ENCODE data around the gene YPEL3.

GRCh38 chr16:30067584-30067916, 28.5 kb downstream of the YPEL3 start:
- TF ChIP-seq POLR2AphosphoS5 (IDR thresholded peaks at IDR 0.05; ENCODE audit: low read depth, low read length) (no peak), POLR2A (IDR thresholded peaks at IDR 0.05; ENCODE audit: low read depth, low read length) (no peak), SPI1 (IDR thresholded peaks at IDR 0.05; ENCODE audit: low read depth, low read length) (no peak), PAX5 (IDR thresholded peaks at IDR 0.05; ENCODE audit: insufficient read depth, low read length, severe bottlenecking) (no peak)

Measured in GM12891 (cell line).